Stimulated activated naive B cell treated with anti-CD40 and anti-IgM and Interleukin-4, amounts not matched to agents 10 μg/mL and 1 μg/mL and 100 μg/mL, for 72 hours (primary cell): ENCODE measurements around the gene ANKRD12.

Experiments used
- ATAC-seq, 2 donors: fragments of 150-1000 bp; cut with Tn5 transposase; replicated peaks; 2 replicates each; pipeline ENCODE4 v1.10.0; 2021; ENCODE audit warnings: moderate library complexity in 1 of 2
- DNase-seq: peaks from one replicate; pipeline ENCODE4 v3.0.0; 2021
- H3K27ac Mint-ChIP-seq: one replicate; pipeline ENCODE4 v1.8.0; 2022; ENCODE audit warnings: mild to moderate bottlenecking, mixed read lengths
- H3K27me3 Mint-ChIP-seq, 2 donors: one replicate each; pipeline ENCODE4 v1.8.0; 2022; ENCODE audit warnings: mixed read lengths in 2 of 2
- H3K36me3 Mint-ChIP-seq, 2 donors: one replicate each; pipeline ENCODE4 v1.8.0; 2022; ENCODE audit warnings: mixed read lengths in 2 of 2, mild to moderate bottlenecking in 1 of 2
- H3K4me1 Mint-ChIP-seq, 2 donors: one replicate each; pipeline ENCODE4 v1.8.0; 2022; ENCODE audit warnings: mixed read lengths in 2 of 2, mild to moderate bottlenecking in 1 of 2
- H3K4me3 Mint-ChIP-seq, 2 donors: one replicate each; pipeline ENCODE4 v1.8.0; 2022; ENCODE audit warnings: mild to moderate bottlenecking in 2 of 2, mixed read lengths in 2 of 2, moderate library complexity in 1 of 2
- H3K9me3 Mint-ChIP-seq, 2 donors: one replicate each; pipeline ENCODE4 v1.8.0; 2022; ENCODE audit warnings: mixed read lengths in 2 of 2, mild to moderate bottlenecking in 1 of 2

Gene ANKRD12

GRCh38 chr18:9304388-9305070 lies 167.9 kb downstream of the ANKRD12 start:
- no peak overlapping the region for H3K4me3 Mint-ChIP-seq
- H3K4me1 Mint-ChIP-seq = no peaks in the 10 kb centered on the region
- H3K27me3 Mint-ChIP-seq = peaks cover 16 to 20% of the 10 kb centered on the region in 2 donors
- H3K36me3 Mint-ChIP-seq = peaks cover 18 to 24% of the 10 kb centered on the region in 2 donors
- no peak for DNase-seq
- no peak overlapping the region for H3K27ac Mint-ChIP-seq
- H3K9me3 Mint-ChIP-seq = peaks cover 30 to 37% of the 10 kb centered on the region in 2 donors
- ATAC-seq = no peak

GRCh38 chr18:9319333-9319732 lies 182.8 kb downstream of the ANKRD12 start:
- DNase-seq = no peak
- H3K9me3 Mint-ChIP-seq = peaks cover 4% of the 10 kb centered on the region in 2 donors
- no peaks in the 10 kb centered on the region for H3K4me1 Mint-ChIP-seq
- peaks cover 23 to 30% of the 10 kb centered on the region in 2 donors for H3K27me3 Mint-ChIP-seq
- no peak overlapping the region for H3K27ac Mint-ChIP-seq
- H3K36me3 Mint-ChIP-seq = peaks cover 0 to 4% of the 10 kb centered on the region in 2 donors
- no peak for ATAC-seq
- no peak overlapping the region for H3K4me3 Mint-ChIP-seq

GRCh38 chr18:9321017-9321452 lies 184.5 kb downstream of the ANKRD12 start:
- Mint-ChIP-seq H3K27me3 (peaks cover 17 to 24% of the 10 kb centered on the region in 2 donors), H3K4me3 (no peak overlapping the region), H3K4me1 (no peaks in the 10 kb centered on the region), H3K27ac (no peak overlapping the region), H3K36me3 (peaks cover 0 to 4% of the 10 kb centered on the region in 2 donors), H3K9me3 (peaks cover 4% of the 10 kb centered on the region in 2 donors)
- ATAC-seq (no peak), DNase-seq (no peak)

GRCh38 chr18:9321736-9322135 lies 185.2 kb downstream of the ANKRD12 start:
- no peak overlapping the region for H3K27ac Mint-ChIP-seq
- DNase-seq (no peak), ATAC-seq (no peak)
- no peak overlapping the region for H3K4me3 Mint-ChIP-seq
- H3K4me1 Mint-ChIP-seq = no peaks in the 10 kb centered on the region
- peaks cover 4% of the 10 kb centered on the region in 2 donors for H3K9me3 Mint-ChIP-seq
- peaks cover 17 to 29% of the 10 kb centered on the region in 2 donors for H3K27me3 Mint-ChIP-seq
- H3K36me3 Mint-ChIP-seq = peaks cover 0 to 4% of the 10 kb centered on the region in 2 donors

GRCh38 chr18:9322744-9323143 lies 186.2 kb downstream of the ANKRD12 start:
- Mint-ChIP-seq H3K27ac (no peak overlapping the region), H3K27me3 (peaks cover 17 to 29% of the 10 kb centered on the region in 2 donors), H3K36me3 (peaks cover 0 to 4% of the 10 kb centered on the region in 2 donors), H3K4me3 (no peak overlapping the region), H3K4me1 (no peaks in the 10 kb centered on the region), H3K9me3 (peaks cover 4% of the 10 kb centered on the region in 2 donors)
- no peak for DNase-seq
- no peak for ATAC-seq

- Mint-ChIP-seq H3K9me3 (peaks cover 9% of the 10 kb centered on the region in 2 donors), H3K4me3 (no peak overlapping the region), H3K4me1 (no peaks in the 10 kb centered on the region), H3K27ac (no peak overlapping the region), H3K36me3 (peaks cover 0 to 4% of the 10 kb centered on the region in 2 donors), H3K27me3 (peaks cover 17 to 29% of the 10 kb centered on the region in 2 donors)
- ATAC-seq = no peak
- DNase-seq = no peak
Observed at GRCh38 chr18:9323750-9324445, 187.3 kb downstream of the ANKRD12 start.

- Mint-ChIP-seq H3K27me3 (peaks cover 13 to 22% of the 10 kb centered on the region in 2 donors), H3K4me3 (no peak overlapping the region), H3K4me1 (no peaks in the 10 kb centered on the region), H3K36me3 (no peaks in the 10 kb centered on the region), H3K9me3 (peaks cover 5 to 7% of the 10 kb centered on the region in 2 donors), H3K27ac (no peak overlapping the region)
- DNase-seq = no peak
- ATAC-seq = no peak
Observed at GRCh38 chr18:9325716-9326115, 189.1 kb downstream of the ANKRD12 start.

- H3K4me3 Mint-ChIP-seq = no peak overlapping the region
- H3K9me3 Mint-ChIP-seq = peaks cover 5 to 7% of the 10 kb centered on the region in 2 donors
- ATAC-seq (no peak), DNase-seq (no peak)
- peaks cover under 1 to 2% of the 10 kb centered on the region in 2 donors for H3K4me1 Mint-ChIP-seq
- H3K27me3 Mint-ChIP-seq = peaks cover 6 to 8% of the 10 kb centered on the region in 2 donors
- no peaks in the 10 kb centered on the region for H3K36me3 Mint-ChIP-seq
- no peak overlapping the region for H3K27ac Mint-ChIP-seq
Observed at GRCh38 chr18:9328776-9329175, 192.2 kb downstream of the ANKRD12 start.

GRCh38 chr18:9329471-9329870 lies 192.9 kb downstream of the ANKRD12 start:
- no peak overlapping the region for H3K4me3 Mint-ChIP-seq
- ATAC-seq = no peak
- peaks cover 8 to 11% of the 10 kb centered on the region in 2 donors for H3K27me3 Mint-ChIP-seq

GRCh38 chr18:9330419-9330818 lies 193.8 kb downstream of the ANKRD12 start:
- Mint-ChIP-seq H3K9me3 (peaks cover 6 to 7% of the 10 kb centered on the region in 2 donors), H3K4me1 (peaks cover 4 to 10% of the 10 kb centered on the region in 2 donors), H3K27me3 (peaks cover 8 to 11% of the 10 kb centered on the region in 2 donors), H3K27ac (no peak overlapping the region), H3K36me3 (no peaks in the 10 kb centered on the region), H3K4me3 (no peak overlapping the region)
- no peak for DNase-seq
- no peak for ATAC-seq

More at GRCh38 chr18:9329471-9329870, 192.9 kb downstream of the ANKRD12 start:
- Mint-ChIP-seq H3K36me3 (no peaks in the 10 kb centered on the region), H3K4me1 (peaks cover 1 to 5% of the 10 kb centered on the region in 2 donors), H3K27ac (no peak overlapping the region), H3K9me3 (peaks cover 6 to 7% of the 10 kb centered on the region in 2 donors)
- no peak for DNase-seq

GRCh38 chr18:9333441-9334328 lies 197.1 kb downstream of the ANKRD12 start:
- peak overlapping the region; percentile 69 for H3K27ac Mint-ChIP-seq
- DNase-seq = peak; percentile 3
- H3K4me3 Mint-ChIP-seq = peak overlapping the region; percentile 91 to 93

GRCh38 chr18:9334329-9334972 lies 197.9 kb downstream of the ANKRD12 start, which contains the start of gene TWSG1:
TSS of gene TWSG1 (plus strand) at chr18:9334773. CDS start at chr18:9337230, 2,457 bp downstream.
- peak; percentile 87 for DNase-seq
- H3K27me3 Mint-ChIP-seq = peaks cover 3 to 11% of the 10 kb centered on the region in 2 donors
- H3K4me1 Mint-ChIP-seq = peaks cover 5 to 19% of the 10 kb centered on the region in 2 donors
- peak; percentile 88 to 92 for ATAC-seq
- H3K9me3 Mint-ChIP-seq = peaks cover 0 to 1% of the 10 kb centered on the region in 2 donors
- H3K36me3 Mint-ChIP-seq = peaks cover 0 to 4% of the 10 kb centered on the region in 2 donors
- peak within 1 kb of the TSS; percentile 91 to 93 for H3K4me3 Mint-ChIP-seq
- H3K27ac Mint-ChIP-seq = peak within 1 kb of the TSS; percentile 69

More at GRCh38 chr18:9333441-9334328, 197.1 kb downstream of the ANKRD12 start:
- Mint-ChIP-seq H3K36me3 (peaks cover 0 to 4% of the 10 kb centered on the region in 2 donors), H3K27me3 (peaks cover 3 to 11% of the 10 kb centered on the region in 2 donors), H3K9me3 (peaks cover 3 to 4% of the 10 kb centered on the region in 2 donors), H3K4me1 (peaks cover 5 to 19% of the 10 kb centered on the region in 2 donors)
- ATAC-seq = peak; percentile 48 to 57

- Mint-ChIP-seq H3K36me3 (peaks cover 0 to 4% of the 10 kb centered on the region in 2 donors), H3K9me3 (peaks cover 0 to 1% of the 10 kb centered on the region in 2 donors), H3K27ac (peak overlapping the region; percentile 56), H3K27me3 (peaks cover 3 to 11% of the 10 kb centered on the region in 2 donors), H3K4me3 (peak overlapping the region; percentile 91 to 93), H3K4me1 (peaks cover 5 to 19% of the 10 kb centered on the region in 2 donors)
- DNase-seq = no peak
- ATAC-seq = peak; percentile 63 to 64
Observed at GRCh38 chr18:9334973-9335696, 198.6 kb downstream of the ANKRD12 start.
